Left hindlimb (tissue), 1 donor: ENCODE measurements around the gene RARB.

Source experiments
- DNase-seq: peaks from one replicate; pipeline ENCODE4 v3.0.0-alpha.2; 2018

Gene RARB

GRCh38 chr3:25510797-25511196 is 82.7 kb downstream of the RARB start:
- no peak for DNase-seq

DNA sequence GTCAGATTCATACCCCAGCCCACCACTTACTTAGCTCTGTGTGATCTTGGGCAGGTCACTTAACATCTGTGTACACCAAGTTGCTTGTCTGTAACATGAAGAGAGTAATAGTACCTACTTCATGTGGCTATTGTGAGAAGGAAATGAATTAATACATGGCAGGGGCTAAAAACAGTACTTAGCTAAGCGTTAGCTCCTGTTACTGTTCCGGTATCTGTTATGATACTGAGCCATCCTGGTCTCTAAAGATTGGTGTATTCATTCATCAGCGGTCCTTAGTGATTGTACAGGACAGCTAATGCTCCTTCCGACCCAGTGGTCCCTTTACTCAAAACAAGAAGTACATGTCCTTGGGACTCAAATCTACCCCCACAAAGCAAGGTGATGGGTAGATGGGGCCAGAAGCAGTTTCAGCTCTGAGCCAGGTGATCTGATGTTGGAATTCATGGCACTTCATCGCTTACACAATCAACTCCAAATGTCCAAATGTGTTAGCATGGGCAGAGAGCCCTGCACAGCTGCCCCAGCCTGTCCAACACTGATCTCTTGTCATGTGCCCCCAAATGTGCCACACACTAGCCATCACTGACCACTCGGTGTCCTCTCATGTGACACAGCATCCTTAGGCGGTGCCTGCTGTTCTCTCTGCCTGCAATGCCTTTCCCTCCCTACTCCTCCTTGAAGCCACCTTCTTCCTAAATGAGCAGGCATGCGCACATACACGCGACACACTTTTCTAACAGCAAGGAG is 84.1 kb downstream of the RARB start:
- DNase-seq, result no peak

DNA sequence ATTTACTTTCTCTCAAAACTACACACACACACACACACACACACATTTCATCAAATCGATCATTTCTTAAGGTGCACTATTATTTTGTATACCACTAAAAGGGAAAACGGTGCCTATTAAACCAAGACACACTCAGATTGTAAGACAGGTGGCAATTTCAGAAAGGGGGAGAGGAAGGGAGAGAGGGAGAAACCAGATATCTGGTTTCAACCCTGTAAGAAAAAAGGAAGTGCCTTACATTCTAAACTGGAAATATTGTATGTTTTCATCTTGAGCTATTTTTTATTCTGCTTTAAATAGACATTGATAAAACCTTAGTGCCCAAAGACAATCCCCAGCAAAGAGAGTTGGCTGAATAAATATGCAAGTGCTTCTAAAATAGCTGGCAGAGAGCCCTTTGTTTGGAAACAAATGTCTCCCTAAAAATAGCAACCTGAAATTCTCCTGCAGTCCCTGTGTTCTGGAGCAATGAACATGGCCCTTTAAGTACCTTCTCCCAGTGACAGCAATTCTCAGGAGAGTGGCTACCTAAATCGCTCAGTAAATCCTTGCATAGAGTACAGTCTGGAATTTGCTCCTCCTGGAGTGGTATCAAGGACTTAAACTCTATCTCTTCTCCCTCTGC is 85.7 kb downstream of the RARB start:
- DNase-seq, result no peak

GRCh38 chr3:25515171-25515570 is 87.1 kb downstream of the RARB start:
- DNase-seq, result no peak

DNA sequence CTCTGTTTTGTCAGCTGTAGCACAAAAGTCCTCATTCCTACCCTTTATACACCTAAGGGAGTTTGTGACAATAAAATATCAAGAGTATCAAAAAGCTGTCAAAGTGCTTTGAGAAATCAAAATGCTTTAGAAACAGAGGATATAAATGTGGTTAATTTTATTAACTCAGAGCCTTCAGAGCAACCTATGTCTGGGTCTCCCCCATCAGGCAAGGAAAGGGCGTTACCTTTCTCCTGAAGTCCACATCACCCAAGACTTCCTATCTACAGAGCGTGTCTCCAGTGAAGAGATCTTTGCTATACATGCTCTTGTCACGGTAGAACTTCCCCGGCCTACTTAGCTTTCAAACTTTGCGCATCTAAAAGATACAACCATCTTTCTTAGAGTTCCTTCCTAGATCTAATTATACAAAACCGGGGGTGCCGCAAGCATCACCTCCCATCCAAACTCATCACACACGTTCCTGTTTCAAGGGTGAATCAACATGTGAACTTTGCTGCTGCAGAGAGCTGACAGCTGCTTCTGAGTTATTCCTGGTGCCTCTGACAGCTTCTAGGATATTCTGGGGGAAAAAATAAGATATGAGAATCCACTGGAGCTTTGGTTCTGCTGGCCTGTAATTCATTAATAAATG is 93.0 kb downstream of the RARB start:
- DNase-seq, result no peak

DNA sequence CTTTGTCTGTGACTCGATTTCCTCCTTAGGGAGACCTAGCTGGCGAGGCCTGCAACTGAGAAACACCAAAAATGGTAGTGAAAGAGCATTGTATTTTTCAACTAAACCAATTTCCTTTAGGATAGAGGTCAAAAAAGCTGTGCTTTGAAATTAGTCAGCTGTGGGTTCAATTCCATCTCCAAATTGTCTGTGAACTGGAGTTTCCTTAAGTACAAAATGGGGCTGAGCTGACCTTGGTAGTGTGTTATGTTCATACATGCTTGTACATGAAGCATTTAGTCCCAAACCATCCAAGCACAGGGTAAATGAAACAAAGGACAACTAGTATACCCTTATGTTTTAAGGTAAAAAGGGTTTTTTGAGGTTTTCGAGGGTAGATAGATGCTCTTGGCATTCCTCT is 99.3 kb downstream of the RARB start:
- no peak for DNase-seq

- DNase-seq, result no peak
Observed at GRCh38 chr3:25527801-25528200, 99.7 kb downstream of the RARB start.

DNA sequence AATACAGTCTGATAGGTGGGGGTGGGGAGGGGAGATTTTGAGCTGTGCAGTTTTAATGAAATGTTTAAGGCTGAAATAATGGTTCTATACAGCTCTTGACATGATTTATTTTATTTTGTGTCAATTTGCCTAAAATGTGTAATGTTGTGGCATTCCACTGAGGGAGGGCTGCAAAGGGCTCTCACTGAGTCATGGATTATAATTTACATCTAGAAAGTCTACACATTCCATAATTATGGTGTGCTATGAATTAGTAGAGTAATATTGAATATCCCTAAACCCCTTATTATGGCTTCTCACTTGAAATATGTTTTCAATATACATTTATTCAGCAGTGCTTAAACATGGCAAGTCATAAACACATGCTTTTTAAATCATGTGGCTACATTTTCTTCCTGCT is 103.9 kb downstream of the RARB start:
- no peak for DNase-seq

- no peak for DNase-seq
Observed at GRCh38 chr3:25532431-25533162, 104.5 kb downstream of the RARB start.

- no peak for DNase-seq
Observed at GRCh38 chr3:25533399-25533798, 105.3 kb downstream of the RARB start.

DNA sequence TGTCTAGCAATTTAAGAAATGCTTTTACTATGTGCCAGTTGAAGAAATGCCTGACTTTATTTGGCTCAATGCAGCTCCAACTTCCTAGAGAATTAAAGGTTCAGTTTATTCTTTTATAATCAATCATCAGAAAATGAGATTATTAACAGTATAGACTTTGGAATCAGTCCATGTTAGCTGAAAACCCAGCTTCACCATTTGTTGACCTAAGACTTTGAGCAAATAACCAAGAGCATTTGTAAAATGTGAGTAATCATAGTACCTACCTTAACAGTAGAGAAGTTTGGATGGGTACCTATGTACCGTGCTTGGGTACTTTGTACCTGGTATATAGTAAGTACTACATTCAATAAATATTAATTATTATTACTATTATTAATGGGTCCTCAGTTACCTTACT is 105.9 kb downstream of the RARB start:
- DNase-seq, result no peak

DNA sequence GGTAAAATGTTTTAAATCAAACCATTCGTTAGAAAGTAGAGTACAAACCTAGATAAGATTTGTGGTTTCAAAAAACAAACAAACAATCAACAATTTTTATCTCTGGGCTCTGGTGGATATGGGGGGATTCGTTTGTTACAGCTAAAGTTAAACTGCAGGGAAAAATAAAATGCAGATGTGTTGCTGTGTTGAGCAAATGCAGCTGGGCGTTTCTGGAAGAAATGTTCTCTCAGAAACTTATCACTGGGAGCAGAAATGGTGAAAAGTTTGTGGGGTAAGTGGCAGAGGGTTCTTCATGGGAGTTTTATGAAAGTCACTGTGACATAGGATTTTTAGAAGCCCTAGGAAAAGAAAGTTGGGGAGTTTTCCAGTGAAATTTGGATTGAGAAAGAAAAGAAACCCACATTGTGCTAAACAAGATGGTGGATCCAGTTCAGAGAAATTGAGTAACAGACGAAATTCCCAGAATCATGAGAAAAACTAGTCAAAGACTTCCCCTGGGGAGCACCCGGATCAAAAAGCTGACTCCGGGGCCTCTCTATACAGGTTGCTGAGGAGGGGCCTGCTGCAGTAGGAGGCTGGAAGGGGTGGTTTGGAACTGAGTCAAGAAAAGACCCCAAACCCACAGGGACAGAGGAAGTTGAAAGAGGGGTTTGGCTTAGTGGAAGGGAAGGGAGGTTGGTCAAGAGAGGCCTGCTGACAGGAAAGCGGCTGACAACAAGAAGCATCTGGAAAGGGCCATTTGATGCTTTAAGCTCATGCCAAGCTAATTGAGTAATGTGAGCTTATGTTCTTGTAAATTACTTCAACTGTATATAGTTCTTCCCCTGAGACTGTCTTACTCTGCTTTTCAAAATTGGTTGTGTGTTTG is 108.7 kb downstream of the RARB start:
- peak; percentile 70 for DNase-seq

DNA sequence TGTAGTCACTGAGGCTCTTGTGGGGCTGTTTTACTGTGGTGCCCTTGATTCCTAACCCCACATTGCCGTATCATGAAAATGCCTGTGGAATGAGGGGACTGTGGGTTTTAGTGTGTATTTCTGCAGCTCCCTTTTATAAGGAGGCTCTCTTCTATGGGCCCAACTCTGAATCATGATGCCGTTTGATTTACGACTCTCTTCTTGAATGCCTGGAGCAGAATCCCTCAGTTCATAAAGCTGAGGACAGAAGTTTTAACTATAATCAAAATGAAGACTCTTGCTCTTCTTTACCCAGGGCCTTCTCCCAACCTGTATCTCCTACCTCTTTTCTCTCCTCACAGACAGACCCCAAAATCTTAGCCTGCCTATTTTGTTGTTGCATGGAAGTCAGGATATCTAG is 109.5 kb downstream of the RARB start:
- DNase-seq, result no peak

GRCh38 chr3:25540273-25540672 is 112.2 kb downstream of the RARB start:
- no peak for DNase-seq

- no peak for DNase-seq
Observed at GRCh38 chr3:25542492-25543039, 114.5 kb downstream of the RARB start.

GRCh38 chr3:25547103-25547502 is 119.0 kb downstream of the RARB start:
- no peak for DNase-seq

GRCh38 chr3:25547943-25548674 is 120.0 kb downstream of the RARB start:
- DNase-seq, result no peak

DNA sequence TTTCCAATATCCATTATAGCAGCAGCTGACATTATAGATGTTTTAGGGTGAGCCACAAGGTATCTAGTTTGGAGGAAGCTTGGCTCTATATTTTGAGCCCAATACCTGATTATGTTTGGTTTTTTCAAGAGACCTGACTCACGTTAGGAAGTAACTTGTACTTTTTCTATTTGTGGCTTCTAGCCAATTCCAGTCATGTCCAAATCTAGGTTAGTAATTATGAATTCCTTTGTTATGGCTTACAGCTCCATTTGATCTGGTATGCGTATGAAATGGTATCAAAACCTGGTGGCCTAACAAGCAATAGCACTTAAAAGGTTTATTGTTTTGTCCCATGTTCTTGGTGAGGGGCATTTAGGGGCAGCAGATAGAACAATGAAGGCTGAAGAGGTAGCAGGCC is 120.8 kb downstream of the RARB start:
- DNase-seq, result no peak

DNA sequence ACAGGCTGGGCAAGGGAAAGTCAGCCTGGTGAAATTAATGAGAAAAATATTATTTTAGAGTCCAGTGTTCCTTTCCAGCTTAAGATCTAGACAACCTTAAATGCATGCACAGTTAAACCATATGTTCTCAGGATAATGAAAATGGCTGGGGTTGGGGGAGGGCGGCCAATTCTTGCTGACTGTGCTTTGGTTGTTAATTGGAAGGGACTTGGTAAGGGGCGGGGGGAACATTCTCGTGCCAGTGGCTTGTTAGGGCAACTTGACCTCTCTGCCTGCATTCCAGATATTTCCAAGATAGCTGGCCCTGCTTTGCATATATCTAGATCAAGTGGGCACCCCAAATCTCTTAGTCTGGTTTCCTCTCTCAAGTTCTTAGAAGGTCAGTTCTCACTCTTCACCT is 124.2 kb downstream of the RARB start:
- DNase-seq, result no peak

- no peak for DNase-seq
Observed at GRCh38 chr3:25554376-25554775, 126.3 kb downstream of the RARB start.

- no peak for DNase-seq
Observed at GRCh38 chr3:25555695-25556437, 127.8 kb downstream of the RARB start.
